Right lobe of liver (tissue), 4 donors: Measurements from ENCODE around the gene NLRP1.

Experiments used
- POLR2A ChIP-seq: fragments of 450-650 bp; IDR thresholded peaks from one replicate; pipeline ENCODE4 v1.6.1; 2017; ENCODE audit warnings: antibody characterized with exemption, mild to moderate bottlenecking
- TF ChIP-seq, protein P1 (sequence below), 4 donors: fragments of 200-600 bp in 3 of 4; fragments of 450-650 bp in 1 of 4; IDR thresholded peaks; one replicate each; pipeline versions ENCODE4 v1.5.1 to v1.8.0; 2016 to 2022; ENCODE audit warnings: antibody characterized with exemption in 4 of 4, mild to moderate bottlenecking in 2 of 4
- donor health status: DM: no; HTN: no; CAD: no.
- donor health status: DM: no; HTN: no; CAD: no.
- donor health status: DM: no; HTN: yes; CAD: no.

DNA sequence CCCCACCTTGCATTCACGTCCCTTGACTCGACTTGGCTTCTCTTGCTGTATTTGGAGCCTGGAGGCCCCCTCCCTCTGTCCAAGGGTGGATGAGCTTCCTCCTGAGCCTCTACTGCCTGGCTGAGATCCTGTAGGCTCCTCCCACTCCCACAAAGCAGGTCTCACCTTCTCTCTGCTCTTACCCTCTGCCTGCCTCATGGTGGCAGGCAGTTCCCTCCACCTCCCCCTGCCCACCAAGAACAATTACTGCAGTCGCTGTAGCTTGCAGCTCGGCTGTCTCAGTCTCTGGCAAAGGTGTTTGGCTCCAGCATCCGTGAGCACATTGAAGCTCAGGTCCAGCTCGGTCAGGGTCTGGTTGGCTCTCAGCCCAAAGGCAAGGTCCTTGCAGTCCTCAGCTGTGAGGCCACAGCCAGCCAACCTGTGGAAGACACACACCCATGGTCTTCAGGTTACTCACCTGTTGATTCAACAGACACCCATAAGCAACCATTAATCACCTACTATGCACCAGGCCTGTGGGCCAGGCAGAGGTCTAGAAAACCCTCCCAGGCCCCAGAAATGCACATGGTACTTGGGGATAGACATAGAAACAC is 42.6 kb downstream of the NLRP1 start:
- TF ChIP-seq, protein P1, sequence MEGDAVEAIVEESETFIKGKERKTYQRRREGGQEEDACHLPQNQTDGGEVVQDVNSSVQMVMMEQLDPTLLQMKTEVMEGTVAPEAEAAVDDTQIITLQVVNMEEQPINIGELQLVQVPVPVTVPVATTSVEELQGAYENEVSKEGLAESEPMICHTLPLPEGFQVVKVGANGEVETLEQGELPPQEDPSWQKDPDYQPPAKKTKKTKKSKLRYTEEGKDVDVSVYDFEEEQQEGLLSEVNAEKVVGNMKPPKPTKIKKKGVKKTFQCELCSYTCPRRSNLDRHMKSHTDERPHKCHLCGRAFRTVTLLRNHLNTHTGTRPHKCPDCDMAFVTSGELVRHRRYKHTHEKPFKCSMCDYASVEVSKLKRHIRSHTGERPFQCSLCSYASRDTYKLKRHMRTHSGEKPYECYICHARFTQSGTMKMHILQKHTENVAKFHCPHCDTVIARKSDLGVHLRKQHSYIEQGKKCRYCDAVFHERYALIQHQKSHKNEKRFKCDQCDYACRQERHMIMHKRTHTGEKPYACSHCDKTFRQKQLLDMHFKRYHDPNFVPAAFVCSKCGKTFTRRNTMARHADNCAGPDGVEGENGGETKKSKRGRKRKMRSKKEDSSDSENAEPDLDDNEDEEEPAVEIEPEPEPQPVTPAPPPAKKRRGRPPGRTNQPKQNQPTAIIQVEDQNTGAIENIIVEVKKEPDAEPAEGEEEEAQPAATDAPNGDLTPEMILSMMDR (IDR thresholded peaks at IDR 0.05): no peak
- no peak for TF ChIP-seq POLR2A
